Adipocyte (in vitro differentiated cells): ENCODE results near the gene EEF2KMT.
A peak's percentile ranks its signal among the peaks of the same experiment; 100 is the strongest.
"Not testable (repeated sequence)": the region's sequence is repeated elsewhere in the genome, so short reads cannot be mapped to it uniquely, and the experiment has no call there.

Source experiments
- DNase-seq: peaks from one replicate; pipeline ENCODE4 v3.0.0-alpha.2; 2015; ENCODE audit warnings: low read depth
- H3K27me3 ChIP-seq: replicated peaks from 2 replicates; pipeline ENCODE4 v1.7.0; 2013; ENCODE audit warnings: mild to moderate bottlenecking, low read length, moderate library complexity; ENCODE audit not compliant: control insufficient read depth, insufficient read depth
- H3K36me3 ChIP-seq: 2 replicates; pipeline ENCODE4 v1.7.0; 2013; ENCODE audit warnings: low read length, mild to moderate bottlenecking, moderate library complexity; ENCODE audit not compliant: control insufficient read depth, insufficient read depth, severe bottlenecking
- H3K4me1 ChIP-seq: 2 replicates; pipeline ENCODE4 v1.7.0; 2013; ENCODE audit warnings: mild to moderate bottlenecking, low read length, moderate library complexity; ENCODE audit not compliant: control insufficient read depth, insufficient read depth
- H3K4me3 ChIP-seq: 2 replicates; pipeline ENCODE4 v1.7.0; 2013; ENCODE audit warnings: mild to moderate bottlenecking, low read length, moderate library complexity
- H3K9ac ChIP-seq: 2 replicates; pipeline ENCODE4 v1.7.0; 2013; ENCODE audit warnings: mild to moderate bottlenecking, low read length, moderate library complexity
- H3K9me3 ChIP-seq: 2 replicates; pipeline ENCODE4 v1.7.0; 2013; ENCODE audit warnings: mild to moderate bottlenecking, low read length, moderate library complexity; ENCODE audit not compliant: control insufficient read depth

The EEF2KMT gene

DNA sequence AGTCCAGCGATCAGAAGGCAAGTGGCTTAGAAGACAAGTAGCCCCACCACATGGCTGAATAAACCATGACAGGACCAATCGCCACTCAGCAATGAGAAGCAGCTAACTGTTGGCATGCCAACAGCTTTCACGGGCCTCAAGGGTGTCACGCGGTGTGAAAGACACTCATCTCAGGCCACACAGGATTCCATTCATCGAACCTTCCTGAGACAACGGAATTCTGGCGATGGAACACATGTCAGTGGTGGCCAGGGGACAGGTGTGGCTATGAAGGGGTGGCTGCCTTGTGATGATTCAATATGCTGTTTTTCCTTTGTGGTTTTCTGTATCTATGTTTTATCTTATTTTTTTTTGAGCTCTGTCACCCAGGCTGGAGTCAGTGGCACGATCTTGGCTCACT lies 7.0 kb downstream of the EEF2KMT start:
- not testable (repeated sequence) for DNase-seq, H3K4me1 ChIP-seq, H3K27me3 ChIP-seq, H3K9ac ChIP-seq, H3K4me3 ChIP-seq, H3K36me3 ChIP-seq, H3K9me3 ChIP-seq

DNA sequence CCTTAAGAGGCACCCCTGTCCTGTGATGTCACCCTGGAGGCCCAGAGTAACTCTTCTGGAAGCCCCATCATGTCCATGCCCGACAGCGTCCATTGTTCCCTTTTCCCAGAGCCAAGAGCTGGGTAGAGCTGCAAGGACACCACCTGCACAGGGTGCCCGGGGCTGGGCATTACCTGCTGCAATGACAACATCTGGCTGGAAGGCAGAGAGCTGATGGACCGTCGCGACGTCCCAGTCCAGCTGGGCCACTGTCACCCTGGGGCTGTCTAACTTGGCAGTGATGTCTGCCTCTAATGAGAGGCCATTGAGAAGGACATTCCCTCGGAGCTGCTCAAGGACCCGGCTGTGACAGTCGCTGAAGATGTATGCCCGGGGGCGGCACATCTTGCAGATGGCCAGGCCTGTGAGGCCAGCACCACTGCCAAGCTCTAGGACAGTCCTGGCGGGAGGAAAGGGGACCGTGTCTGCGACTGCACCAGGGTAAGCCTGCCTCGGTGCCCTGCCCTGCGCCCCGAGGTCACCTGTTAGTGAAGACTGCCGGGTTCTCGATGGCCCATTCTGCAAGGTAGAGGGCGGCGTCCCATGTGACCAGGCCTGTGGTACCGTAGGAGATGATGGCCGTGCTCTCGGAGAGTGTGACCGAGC lies 7.6 kb downstream of the EEF2KMT start:
- not testable (repeated sequence) for H3K4me3 ChIP-seq, H3K27me3 ChIP-seq, H3K9ac ChIP-seq, DNase-seq, H3K4me1 ChIP-seq, H3K9me3 ChIP-seq, H3K36me3 ChIP-seq

DNA sequence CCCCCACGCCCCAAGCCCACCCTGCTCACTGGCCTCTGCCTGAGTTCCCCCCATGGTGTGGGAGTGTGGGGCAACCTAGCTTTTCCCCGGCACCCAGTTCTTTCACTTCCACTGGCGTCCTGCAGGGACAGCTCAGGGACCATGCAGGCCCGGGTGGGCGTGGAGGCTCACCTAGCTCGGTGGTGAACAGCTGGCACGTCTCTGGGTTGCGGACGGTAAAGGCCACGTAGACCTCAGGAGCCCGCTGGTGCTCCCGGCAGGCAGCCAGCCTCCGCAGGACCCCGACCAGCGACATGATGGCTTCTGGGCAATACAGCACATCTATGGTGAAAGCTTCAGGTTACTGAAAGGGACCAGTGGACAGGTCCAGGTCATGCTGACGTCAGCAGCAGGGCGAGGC lies 8.7 kb downstream of the EEF2KMT start:
- not testable (repeated sequence) for H3K9me3 ChIP-seq, H3K4me3 ChIP-seq, H3K36me3 ChIP-seq, H3K27me3 ChIP-seq, H3K4me1 ChIP-seq, H3K9ac ChIP-seq, DNase-seq

DNA sequence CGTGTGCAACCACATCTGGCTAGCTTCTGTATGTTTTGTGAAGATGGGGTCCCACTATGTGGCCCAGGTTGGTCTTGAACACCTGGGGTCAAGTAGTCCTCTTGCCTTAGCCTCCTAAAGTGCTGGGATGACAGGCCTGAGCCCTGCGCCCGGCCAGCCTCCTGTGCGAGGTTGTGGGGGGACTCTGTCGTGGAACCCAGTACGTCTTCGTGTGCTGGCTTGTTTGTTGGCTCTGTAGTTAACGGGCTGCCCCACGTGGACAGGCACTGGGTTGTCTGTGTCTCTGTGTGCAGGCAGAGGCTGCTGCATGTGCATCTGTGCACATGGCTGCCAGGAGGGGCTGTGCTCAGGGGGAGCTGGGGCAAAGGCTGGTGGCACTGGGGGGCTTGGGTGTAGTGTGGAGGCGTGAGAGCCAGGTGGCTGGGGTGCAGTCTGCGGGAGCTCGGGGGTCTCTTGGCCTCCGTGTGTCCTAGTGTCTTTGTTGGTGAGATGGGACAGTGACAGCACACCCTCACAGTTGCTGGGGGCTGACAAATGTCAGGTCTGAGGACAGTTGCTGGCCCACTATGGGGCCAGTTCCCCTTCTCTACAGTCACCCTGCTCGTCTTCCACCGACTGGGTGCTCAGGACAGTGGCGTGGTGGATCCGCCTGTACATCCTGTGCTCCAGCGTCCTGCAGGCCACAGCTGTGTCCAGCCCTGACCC lies 9.4 kb downstream of the EEF2KMT start:
- H3K4me3 ChIP-seq: not testable (repeated sequence)

DNA sequence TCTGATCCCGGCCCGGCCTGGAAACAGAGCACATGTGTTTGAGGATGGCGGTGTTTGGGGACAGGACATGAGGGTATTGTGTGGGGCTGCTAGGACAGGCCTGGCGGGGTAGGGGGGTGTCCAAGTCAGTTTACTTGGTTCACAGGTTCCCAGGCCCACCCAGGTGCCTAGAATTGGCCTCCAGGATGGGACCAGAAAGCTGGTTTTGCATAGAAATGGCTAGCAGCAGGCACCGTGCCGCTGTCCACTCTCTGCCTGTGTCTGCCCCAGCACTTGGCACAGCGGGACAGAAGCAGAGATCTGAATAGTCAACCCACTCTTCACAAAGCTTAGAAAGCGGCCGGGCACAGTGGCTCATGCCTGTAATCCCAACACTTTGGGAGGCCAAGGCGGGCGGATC lies 11.9 kb downstream of the EEF2KMT start:
- H3K4me1 ChIP-seq, H3K9ac ChIP-seq, H3K9me3 ChIP-seq, H3K36me3 ChIP-seq, H3K4me3 ChIP-seq, H3K27me3 ChIP-seq, DNase-seq: not testable (repeated sequence)

More for the DNA sequence above, 9.4 kb downstream of the EEF2KMT start:
- not testable (repeated sequence) for H3K4me1 ChIP-seq, H3K9ac ChIP-seq, H3K36me3 ChIP-seq, H3K27me3 ChIP-seq, DNase-seq, H3K9me3 ChIP-seq

DNA sequence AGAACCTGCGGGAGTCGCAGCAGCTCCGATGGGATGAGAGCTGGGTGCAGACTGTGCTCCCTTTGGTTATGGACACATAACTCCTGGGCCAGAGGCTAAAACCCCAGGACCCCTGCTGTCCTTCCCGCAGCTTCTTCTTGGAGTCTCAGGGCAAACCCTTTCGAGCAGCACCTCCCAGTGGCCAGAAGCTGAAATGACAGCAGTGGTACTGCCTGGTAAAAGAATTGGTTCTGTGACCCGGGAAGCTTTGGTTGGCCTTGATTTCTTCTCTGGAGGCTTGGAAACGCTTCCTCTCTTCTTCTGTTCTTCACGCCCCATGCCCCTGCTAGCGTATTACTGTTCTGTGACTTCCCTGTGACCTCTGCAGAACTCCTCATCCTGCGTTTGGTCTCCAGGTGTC lies 12.8 kb downstream of the EEF2KMT start:
- H3K27me3 ChIP-seq, H3K9me3 ChIP-seq, H3K36me3 ChIP-seq, H3K4me1 ChIP-seq, H3K4me3 ChIP-seq, H3K9ac ChIP-seq: not testable (repeated sequence)
- DNase-seq: peak; percentile 70

DNA sequence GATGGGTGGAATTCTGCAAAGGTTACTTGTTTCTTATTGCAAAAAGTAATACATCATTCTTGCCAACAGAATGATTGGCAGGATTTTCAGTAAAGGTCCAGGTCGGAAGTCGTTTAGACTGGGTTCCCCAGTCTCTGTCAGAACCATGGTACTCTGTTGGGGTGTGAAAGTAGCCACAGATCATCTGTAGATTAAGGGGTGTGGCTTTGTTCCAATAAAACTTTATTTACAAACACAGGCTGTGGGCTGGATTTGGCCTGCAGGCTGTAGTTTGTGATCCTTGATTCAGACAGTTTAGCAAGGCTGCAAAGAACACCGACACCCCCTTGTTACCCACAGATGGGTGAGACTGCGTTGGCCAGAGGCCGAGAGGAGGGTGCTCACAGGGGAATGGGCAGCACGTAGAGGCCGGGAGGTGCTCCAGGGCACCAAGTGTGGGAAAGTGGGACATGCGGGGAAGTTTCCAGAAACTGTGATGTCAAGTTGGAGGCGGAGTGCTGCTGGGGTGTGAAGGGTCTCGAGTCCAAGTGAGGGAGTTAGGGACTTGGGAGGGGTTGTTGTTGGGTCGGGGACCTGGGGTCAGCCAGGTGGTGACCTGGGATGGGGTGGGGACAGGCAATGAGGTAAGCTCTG lies 13.4 kb downstream of the EEF2KMT start:
- H3K4me3 ChIP-seq, H3K27me3 ChIP-seq, H3K9me3 ChIP-seq, H3K4me1 ChIP-seq, H3K9ac ChIP-seq, DNase-seq, H3K36me3 ChIP-seq: not testable (repeated sequence)

DNA sequence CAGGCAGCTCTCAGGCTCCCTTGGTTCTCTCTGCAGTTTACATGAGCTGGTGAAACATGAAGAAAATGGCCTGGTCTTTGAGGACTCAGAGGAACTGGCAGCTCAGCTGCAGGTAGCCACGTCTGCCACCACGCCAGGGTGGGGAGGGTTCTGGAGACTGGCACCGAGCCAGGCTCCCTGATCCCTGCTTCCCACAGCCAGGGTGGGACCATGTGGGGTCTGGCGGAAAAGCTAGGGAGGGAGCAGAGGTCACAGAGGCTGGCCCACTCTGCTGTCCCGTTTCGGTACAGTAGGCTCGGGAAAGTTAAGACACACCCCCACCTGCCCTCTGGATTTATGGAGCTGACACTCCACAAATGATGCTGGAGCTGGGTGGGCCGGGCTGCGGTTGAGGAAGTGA lies 13.9 kb downstream of the EEF2KMT start:
- not testable (repeated sequence) for H3K4me3 ChIP-seq, H3K4me1 ChIP-seq, H3K36me3 ChIP-seq, H3K27me3 ChIP-seq, DNase-seq, H3K9ac ChIP-seq, H3K9me3 ChIP-seq

DNA sequence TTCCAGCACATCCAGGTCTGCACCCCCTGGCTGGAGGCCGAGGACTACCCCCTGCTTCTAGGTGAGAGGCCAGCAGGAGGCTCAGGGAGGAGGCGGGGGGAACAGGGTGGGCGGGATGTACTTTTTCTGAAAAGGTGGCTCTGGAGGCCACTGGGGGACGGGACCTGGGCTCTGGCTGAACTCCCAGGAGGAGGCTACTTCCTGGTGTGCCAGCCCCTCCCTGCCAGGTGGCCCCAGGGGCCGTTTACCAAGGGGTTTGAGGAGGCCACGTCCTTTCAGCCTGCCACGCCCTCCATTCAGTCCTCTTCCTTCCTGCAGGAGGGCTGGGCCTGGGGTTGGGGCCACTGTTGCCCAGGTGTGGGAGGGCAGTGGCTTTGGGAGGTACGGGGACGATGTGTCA lies 16.6 kb downstream of the EEF2KMT start:
- not testable (repeated sequence) for H3K4me1 ChIP-seq, H3K9ac ChIP-seq, DNase-seq, H3K4me3 ChIP-seq, H3K27me3 ChIP-seq, H3K9me3 ChIP-seq
- peaks cover 21% of the 10 kb centered on the region for H3K36me3 ChIP-seq

DNA sequence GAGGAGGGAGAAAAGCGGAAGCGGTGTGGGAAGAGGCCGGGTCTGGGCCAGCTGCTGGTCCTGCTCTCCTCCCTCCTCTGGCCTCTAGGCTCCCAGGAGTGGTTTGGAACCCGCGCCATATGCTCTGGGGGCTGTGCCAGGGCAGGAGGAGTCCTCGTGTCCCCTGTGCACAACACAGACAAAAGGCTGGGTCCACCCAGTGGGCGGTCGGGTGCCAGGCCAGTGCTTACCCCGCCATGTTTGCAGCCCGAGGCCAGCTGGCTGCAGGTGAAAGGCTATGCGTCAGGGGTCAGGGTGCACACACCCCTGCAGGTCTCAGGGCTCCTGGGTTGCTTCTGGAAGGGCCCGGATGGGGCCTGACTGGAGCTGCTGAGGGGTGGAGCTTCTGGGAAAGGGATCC lies 17.1 kb downstream of the EEF2KMT start:
- H3K4me3 ChIP-seq, H3K9me3 ChIP-seq, DNase-seq: not testable (repeated sequence)

DNA sequence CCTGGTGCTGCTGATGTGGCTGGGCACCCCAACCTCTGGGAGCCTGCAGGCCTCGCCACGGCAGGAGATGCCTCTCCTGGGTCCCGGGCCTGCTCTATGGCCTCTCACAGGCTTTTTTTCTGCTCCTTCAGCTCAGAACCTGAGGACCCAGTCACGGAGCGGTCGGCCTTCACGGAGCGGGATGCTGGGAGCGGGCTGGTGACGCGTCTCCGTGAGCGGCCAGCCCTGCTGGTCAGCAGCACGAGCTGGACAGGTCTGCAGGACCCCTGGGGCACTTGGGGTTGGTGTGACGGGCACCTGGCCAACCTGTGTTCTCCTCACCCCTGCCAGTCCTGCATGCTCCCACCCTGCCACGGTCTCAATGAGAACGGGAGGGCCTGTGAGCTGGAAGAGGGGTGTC lies 19.0 kb downstream of the EEF2KMT start:
- Histone ChIP-seq H3K36me3 (peaks cover 26% of the 10 kb centered on the region), H3K4me1 (no peaks in the 10 kb centered on the region), H3K4me3 (no peak overlapping the region), H3K27me3 (no peaks in the 10 kb centered on the region), H3K9ac (no peak overlapping the region), H3K9me3 (no peaks in the 10 kb centered on the region)
- no peak for DNase-seq

More for the DNA sequence above, 17.1 kb downstream of the EEF2KMT start:
- H3K4me1 ChIP-seq, H3K9ac ChIP-seq, H3K27me3 ChIP-seq: not testable (repeated sequence)
- peaks cover 26% of the 10 kb centered on the region for H3K36me3 ChIP-seq
